AG08395 (cell line): Measurements from ENCODE around the gene C4B.
"Not testable (repeated sequence)": the region's sequence is repeated elsewhere in the genome, so short reads cannot be mapped to it uniquely, and the experiment has no call there.

Source experiments
- DNase-seq: peaks from one replicate; pipeline ENCODE4 v3.0.0; 2012; ENCODE audit warnings: mixed read lengths, low spot score

The C4B gene

GRCh38 chr6:32035283-32036013 lies 20.9 kb downstream of the C4B start:
- DNase-seq = not testable (repeated sequence)

GRCh38 chr6:32037136-32037535 lies 22.5 kb downstream of the C4B start:
- not testable (repeated sequence) for DNase-seq

GRCh38 chr6:32037598-32038524 lies 23.3 kb downstream of the C4B start, which contains the start of gene CYP21A2:
Gene CYP21A2, plus strand, starts transcription at chr6:32038415. Its CDS starts 8 bp downstream, at chr6:32038423.
- DNase-seq = not testable (repeated sequence)

GRCh38 chr6:32038878-32039277 lies 24.3 kb downstream of the C4B start:
- not testable (repeated sequence) for DNase-seq

GRCh38 chr6:32039321-32040274 lies 25.0 kb downstream of the C4B start:
- DNase-seq = not testable (repeated sequence)

- DNase-seq = not testable (repeated sequence)
Measured at GRCh38 chr6:32040299-32041049, 25.9 kb downstream of the C4B start.

GRCh38 chr6:32041050-32041321 lies 26.4 kb downstream of the C4B start:
- not testable (repeated sequence) for DNase-seq

GRCh38 chr6:32041385-32041784 lies 26.8 kb downstream of the C4B start:
- not testable (repeated sequence) for DNase-seq

- not testable (repeated sequence) for DNase-seq
Measured at GRCh38 chr6:32042276-32042675, 27.7 kb downstream of the C4B start.

- not testable (repeated sequence) for DNase-seq
Measured at GRCh38 chr6:32043589-32044380, 29.2 kb downstream of the C4B start.

- DNase-seq = not testable (repeated sequence)
Measured at GRCh38 chr6:32044916-32045315, 30.3 kb downstream of the C4B start.

- no peak for DNase-seq
Measured at GRCh38 chr6:32045811-32046449, 31.3 kb downstream of the C4B start.

GRCh38 chr6:32046450-32047083 lies 32.0 kb downstream of the C4B start:
- peak; percentile 36 for DNase-seq

- peak; percentile 58 for DNase-seq
Measured at GRCh38 chr6:32047084-32047478, 32.5 kb downstream of the C4B start.

GRCh38 chr6:32047539-32047854 lies 32.9 kb downstream of the C4B start:
- DNase-seq = no peak

- DNase-seq = peak; percentile 77
Measured at GRCh38 chr6:32047855-32048766, 33.5 kb downstream of the C4B start.

- DNase-seq = not testable (repeated sequence)
Measured at GRCh38 chr6:32049149-32049548, 34.6 kb downstream of the C4B start.

- not testable (repeated sequence) for DNase-seq
Measured at GRCh38 chr6:32049736-32050135, 35.1 kb downstream of the C4B start.
